Osteocyte (in vitro differentiated cells): Measurements from ENCODE around the gene G6PD. TPM values are rescaled to one million over a fixed set of nuclear protein-coding genes. Genes with fewer than 3 reads are reported as not detected.
"Not testable (repeated sequence)": the region's sequence is repeated elsewhere in the genome, so short reads cannot be mapped to it uniquely, and the experiment has no call there.

ENCODE experiments used
- DNase-seq: peaks from one replicate; pipeline ENCODE4 v3.0.0; 2021; ENCODE audit warnings: mixed read lengths; ENCODE audit not compliant: unreplicated experiment; ENCODE audit errors: extremely low spot score
- H3K27ac Mint-ChIP-seq: one replicate; pipeline ENCODE4 v1.8.0; 2021; ENCODE audit warnings: mild to moderate bottlenecking, mixed read lengths; ENCODE audit not compliant: unreplicated experiment
- H3K27me3 Mint-ChIP-seq: one replicate; pipeline ENCODE4 v1.8.0; 2021; ENCODE audit warnings: mixed read lengths; ENCODE audit not compliant: unreplicated experiment
- H3K36me3 Mint-ChIP-seq: one replicate; pipeline ENCODE4 v1.8.0; 2021; ENCODE audit warnings: mixed read lengths; ENCODE audit not compliant: unreplicated experiment
- H3K4me1 Mint-ChIP-seq: one replicate; pipeline ENCODE4 v1.8.0; 2021; ENCODE audit warnings: mixed read lengths; ENCODE audit not compliant: unreplicated experiment
- H3K4me3 Mint-ChIP-seq: one replicate; pipeline ENCODE4 v1.8.0; 2021; ENCODE audit warnings: mild to moderate bottlenecking, moderate library complexity, mixed read lengths; ENCODE audit not compliant: unreplicated experiment
- H3K9me3 Mint-ChIP-seq: one replicate; pipeline ENCODE4 v1.8.0; 2021; ENCODE audit warnings: mixed read lengths; ENCODE audit not compliant: unreplicated experiment
- CTCF ChIP-seq: fragments of 200-600 bp; sonication (generic); IDR thresholded peaks from 2 replicates; pipeline ENCODE4 v1.5.0; 2021; ENCODE audit warnings: antibody characterized with exemption, mild to moderate bottlenecking, moderate library complexity
- total RNA-seq: library from RNA; stranded (reverse); gene quantifications from 2 replicates; pipeline ENCODE4 v1.2.1, GENCODE V29; 2021

Gene G6PD
- total RNA-seq, 1 donor from 2014 or later: 108 TPM

GRCh38 chrX:154541896-154542722 lies 4.5 kb downstream of the G6PD start:
- Mint-ChIP-seq H3K27ac (peak overlapping the region; percentile 96), H3K36me3 (peaks cover 10% of the 10 kb centered on the region), H3K4me3 (no peak overlapping the region), H3K9me3 (no peaks in the 10 kb centered on the region), H3K4me1 (peaks cover 40% of the 10 kb centered on the region), H3K27me3 (no peaks in the 10 kb centered on the region)
- TF ChIP-seq CTCF: no peak
- DNase-seq: peak; percentile 92

GRCh38 chrX:154541589-154541895 lies 5.1 kb downstream of the G6PD start:
- no peaks in the 10 kb centered on the region for H3K27me3 Mint-ChIP-seq
- H3K9me3 Mint-ChIP-seq: no peaks in the 10 kb centered on the region
- H3K36me3 Mint-ChIP-seq: peaks cover 10% of the 10 kb centered on the region
- H3K4me1 Mint-ChIP-seq: peaks cover 40% of the 10 kb centered on the region
- TF ChIP-seq CTCF: no peak
- peak overlapping the region; percentile 96 for H3K27ac Mint-ChIP-seq
- H3K4me3 Mint-ChIP-seq: peak overlapping the region; percentile 10
- no peak for DNase-seq

- no peaks in the 10 kb centered on the region for H3K9me3 Mint-ChIP-seq
- H3K4me1 Mint-ChIP-seq: peaks cover 37% of the 10 kb centered on the region
- H3K27me3 Mint-ChIP-seq: no peaks in the 10 kb centered on the region
- H3K36me3 Mint-ChIP-seq: peaks cover 7% of the 10 kb centered on the region
- peak overlapping the region; percentile 96 for H3K27ac Mint-ChIP-seq
- no peak for TF ChIP-seq CTCF
- DNase-seq: no peak
- H3K4me3 Mint-ChIP-seq: peak overlapping the region; percentile 10
Observed at GRCh38 chrX:154540897-154541535, 5.6 kb downstream of the G6PD start.

GRCh38 chrX:154540365-154540764 lies 6.3 kb downstream of the G6PD start:
- H3K27me3 Mint-ChIP-seq, H3K4me3 Mint-ChIP-seq, H3K27ac Mint-ChIP-seq, DNase-seq, H3K9me3 Mint-ChIP-seq, H3K36me3 Mint-ChIP-seq: not testable (repeated sequence)
- peaks cover 33% of the 10 kb centered on the region for H3K4me1 Mint-ChIP-seq

GRCh38 chrX:154539077-154539476 lies 7.6 kb downstream of the G6PD start:
- Mint-ChIP-seq H3K27me3 (no peaks in the 10 kb centered on the region), H3K4me3 (no peak overlapping the region), H3K4me1 (peaks cover 34% of the 10 kb centered on the region), H3K9me3 (no peaks in the 10 kb centered on the region), H3K36me3 (peaks cover 7% of the 10 kb centered on the region), H3K27ac (no peak overlapping the region)
- DNase-seq: no peak
- no peak for TF ChIP-seq CTCF
